Mesothelial cell of epicardium (in vitro differentiated cells): Measurements from ENCODE around the gene CYB5R2. TPM values are rescaled to one million over a fixed set of nuclear protein-coding genes. Genes with fewer than 3 reads are reported as not detected.

Source experiments
- DNase-seq, 2 experiments: peaks; one replicate each; pipeline ENCODE4 v3.0.0; 2021; ENCODE audit warnings: low spot score in 2 of 2; ENCODE audit not compliant: unreplicated experiment in 2 of 2
- H3K27ac Mint-ChIP-seq: 2 replicates; pipeline ENCODE4 v1.8.0; 2021; ENCODE audit warnings: mixed read lengths
- H3K27me3 Mint-ChIP-seq: 2 replicates; pipeline ENCODE4 v1.8.0; 2021; ENCODE audit warnings: low read depth, mixed read lengths
- H3K36me3 Mint-ChIP-seq: 2 replicates; pipeline ENCODE4 v1.8.0; 2021; ENCODE audit warnings: mixed read lengths
- H3K4me1 Mint-ChIP-seq: 2 replicates; pipeline ENCODE4 v1.8.0; 2021; ENCODE audit warnings: mixed read lengths
- H3K4me3 Mint-ChIP-seq: 2 replicates; pipeline ENCODE4 v1.8.0; 2021; ENCODE audit warnings: mild to moderate bottlenecking, moderate library complexity, mixed read lengths
- H3K9me3 Mint-ChIP-seq: 2 replicates; pipeline ENCODE4 v1.8.0; 2021; ENCODE audit warnings: mixed read lengths
- CTCF ChIP-seq: fragments of 200-600 bp; sonication (generic); IDR thresholded peaks from one replicate; pipeline ENCODE4 v1.5.0; 2021; ENCODE audit warnings: antibody characterized with exemption; ENCODE audit not compliant: unreplicated experiment
- total RNA-seq: library from RNA; stranded (reverse); gene quantifications from 3 replicates; pipeline ENCODE4 v1.2.1, GENCODE V29; 2021

The CYB5R2 gene
- total RNA-seq, 1 donor from 2014 or later: 74.4 TPM

- H3K27me3 Mint-ChIP-seq: no peaks in the 10 kb centered on the region
- no peaks in the 10 kb centered on the region for H3K9me3 Mint-ChIP-seq
- H3K4me1 Mint-ChIP-seq: peaks cover 8% of the 10 kb centered on the region
- peaks cover 64% of the 10 kb centered on the region for H3K36me3 Mint-ChIP-seq
- DNase-seq: no peak
- no peak overlapping the region for H3K4me3 Mint-ChIP-seq
- H3K27ac Mint-ChIP-seq: no peak overlapping the region
- TF ChIP-seq CTCF: no peak
These were observed 38.2 kb downstream of the CYB5R2 start for GRCh38 chr11:7635137-7635536.

GRCh38 chr11:7632211-7632610 lies 41.1 kb downstream of the CYB5R2 start:
- H3K27ac Mint-ChIP-seq: no peak overlapping the region
- no peaks in the 10 kb centered on the region for H3K9me3 Mint-ChIP-seq
- no peak for DNase-seq
- no peaks in the 10 kb centered on the region for H3K27me3 Mint-ChIP-seq
- no peak for TF ChIP-seq CTCF
- H3K4me1 Mint-ChIP-seq: peaks cover 8% of the 10 kb centered on the region
- H3K36me3 Mint-ChIP-seq: peaks cover 60% of the 10 kb centered on the region
- no peak overlapping the region for H3K4me3 Mint-ChIP-seq

GRCh38 chr11:7630002-7630401 lies 43.3 kb downstream of the CYB5R2 start:
- peaks cover 8% of the 10 kb centered on the region for H3K4me1 Mint-ChIP-seq
- H3K27ac Mint-ChIP-seq: no peak overlapping the region
- no peaks in the 10 kb centered on the region for H3K27me3 Mint-ChIP-seq
- no peaks in the 10 kb centered on the region for H3K9me3 Mint-ChIP-seq
- peaks cover 59% of the 10 kb centered on the region for H3K36me3 Mint-ChIP-seq
- no peak for TF ChIP-seq CTCF
- no peak for DNase-seq
- no peak overlapping the region for H3K4me3 Mint-ChIP-seq

- Mint-ChIP-seq H3K36me3 (peaks cover 51% of the 10 kb centered on the region), H3K27ac (no peak overlapping the region), H3K4me3 (no peak overlapping the region), H3K27me3 (no peaks in the 10 kb centered on the region), H3K4me1 (peaks cover 8% of the 10 kb centered on the region), H3K9me3 (no peaks in the 10 kb centered on the region)
- TF ChIP-seq CTCF: no peak
- no peak for DNase-seq
These were observed 44.6 kb downstream of the CYB5R2 start for GRCh38 chr11:7628660-7629059.

- peaks cover 16% of the 10 kb centered on the region for H3K36me3 Mint-ChIP-seq
- no peak overlapping the region for H3K27ac Mint-ChIP-seq
- no peak overlapping the region for H3K4me3 Mint-ChIP-seq
- no peaks in the 10 kb centered on the region for H3K27me3 Mint-ChIP-seq
- DNase-seq: no peak
- TF ChIP-seq CTCF: no peak
- H3K4me1 Mint-ChIP-seq: peaks cover 9% of the 10 kb centered on the region
- no peaks in the 10 kb centered on the region for H3K9me3 Mint-ChIP-seq
These were observed 50.6 kb downstream of the CYB5R2 start for GRCh38 chr11:7622721-7623120.

GRCh38 chr11:7621554-7621953 lies 51.7 kb downstream of the CYB5R2 start:
- Mint-ChIP-seq H3K27ac (no peak overlapping the region), H3K9me3 (no peaks in the 10 kb centered on the region), H3K27me3 (no peaks in the 10 kb centered on the region), H3K4me3 (no peak overlapping the region), H3K4me1 (peaks cover 9% of the 10 kb centered on the region), H3K36me3 (peaks cover 17% of the 10 kb centered on the region)
- no peak for TF ChIP-seq CTCF
- DNase-seq: no peak
